Sigmoid colon (tissue), 4 donors: ENCODE results near the gene PTPRD.

Source experiments
- EP300 ChIP-seq, 4 donors: sonication (generic); formaldehyde crosslinking; IDR thresholded peaks; one replicate each; pipeline ENCODE4 v1.6.1; 2017; ENCODE audit warnings: antibody characterized with exemption in 4 of 4
- POLR2A ChIP-seq, 2 donors: fragments of 450-650 bp; IDR thresholded peaks; one replicate each; pipeline ENCODE4 v1.6.1; 2016; ENCODE audit warnings: antibody characterized with exemption in 2 of 2, mild to moderate bottlenecking in 2 of 2, moderate library complexity in 2 of 2
- POLR2AphosphoS5 ChIP-seq, 4 donors: sonication (generic); formaldehyde crosslinking; IDR thresholded peaks; one replicate each; pipeline ENCODE4 v1.6.1; 2017; ENCODE audit warnings: antibody characterized with exemption in 4 of 4
- TF ChIP-seq, protein P1 (sequence below), 4 experiments: fragments of 450-650 bp in 3 of 4; fragments of 200-600 bp in 1 of 4; IDR thresholded peaks; one replicate each; pipeline ENCODE4 v1.5.1; 2016 to 2019; ENCODE audit warnings: antibody characterized with exemption in 4 of 4, mild to moderate bottlenecking in 3 of 4, moderate library complexity in 2 of 4

DNA sequence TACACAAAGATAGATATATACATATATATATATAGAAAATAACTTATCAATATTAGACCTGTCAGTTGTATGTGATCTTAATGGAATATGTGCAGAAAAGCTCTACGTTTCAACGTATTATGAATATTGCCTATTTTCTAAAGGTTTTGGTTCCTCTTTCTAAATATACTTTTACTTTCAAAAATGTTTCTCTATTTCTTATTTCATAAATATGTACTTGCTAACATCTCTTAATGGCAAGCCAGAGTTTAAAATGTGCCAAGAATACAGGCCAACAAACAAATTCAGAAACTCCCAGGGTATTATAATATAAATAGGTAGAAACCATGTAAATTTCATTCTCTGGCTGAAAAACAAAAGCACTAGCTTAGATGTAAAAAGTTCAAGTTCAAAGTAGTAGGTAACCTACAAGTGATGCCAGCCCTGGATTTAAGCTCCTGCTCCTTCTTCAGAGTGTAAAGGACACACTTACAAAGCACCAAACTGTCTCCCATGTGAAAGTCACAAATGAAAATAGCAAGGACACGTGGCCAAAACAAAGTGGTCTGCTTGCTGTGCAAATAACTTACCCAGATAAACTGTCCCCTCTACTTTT lies 2128.1 kb downstream of the PTPRD start:
- TF ChIP-seq, protein P1, sequence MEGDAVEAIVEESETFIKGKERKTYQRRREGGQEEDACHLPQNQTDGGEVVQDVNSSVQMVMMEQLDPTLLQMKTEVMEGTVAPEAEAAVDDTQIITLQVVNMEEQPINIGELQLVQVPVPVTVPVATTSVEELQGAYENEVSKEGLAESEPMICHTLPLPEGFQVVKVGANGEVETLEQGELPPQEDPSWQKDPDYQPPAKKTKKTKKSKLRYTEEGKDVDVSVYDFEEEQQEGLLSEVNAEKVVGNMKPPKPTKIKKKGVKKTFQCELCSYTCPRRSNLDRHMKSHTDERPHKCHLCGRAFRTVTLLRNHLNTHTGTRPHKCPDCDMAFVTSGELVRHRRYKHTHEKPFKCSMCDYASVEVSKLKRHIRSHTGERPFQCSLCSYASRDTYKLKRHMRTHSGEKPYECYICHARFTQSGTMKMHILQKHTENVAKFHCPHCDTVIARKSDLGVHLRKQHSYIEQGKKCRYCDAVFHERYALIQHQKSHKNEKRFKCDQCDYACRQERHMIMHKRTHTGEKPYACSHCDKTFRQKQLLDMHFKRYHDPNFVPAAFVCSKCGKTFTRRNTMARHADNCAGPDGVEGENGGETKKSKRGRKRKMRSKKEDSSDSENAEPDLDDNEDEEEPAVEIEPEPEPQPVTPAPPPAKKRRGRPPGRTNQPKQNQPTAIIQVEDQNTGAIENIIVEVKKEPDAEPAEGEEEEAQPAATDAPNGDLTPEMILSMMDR (IDR thresholded peaks at IDR 0.05) = no peak
- no peak for TF ChIP-seq POLR2A (IDR thresholded peaks at IDR 0.05)
- no peak for TF ChIP-seq POLR2AphosphoS5 (IDR thresholded peaks at IDR 0.05)
- TF ChIP-seq EP300 (IDR thresholded peaks at IDR 0.05) = no peak
